CD4-positive, alpha-beta T cell treated with Interleukin-10 for 1 hour (primary cell): ENCODE measurements around the gene ADORA1.

ENCODE experiments used
- DNase-seq: peaks from one replicate; pipeline ENCODE4 v3.0.0-alpha.2; 2020

Gene ADORA1

DNA sequence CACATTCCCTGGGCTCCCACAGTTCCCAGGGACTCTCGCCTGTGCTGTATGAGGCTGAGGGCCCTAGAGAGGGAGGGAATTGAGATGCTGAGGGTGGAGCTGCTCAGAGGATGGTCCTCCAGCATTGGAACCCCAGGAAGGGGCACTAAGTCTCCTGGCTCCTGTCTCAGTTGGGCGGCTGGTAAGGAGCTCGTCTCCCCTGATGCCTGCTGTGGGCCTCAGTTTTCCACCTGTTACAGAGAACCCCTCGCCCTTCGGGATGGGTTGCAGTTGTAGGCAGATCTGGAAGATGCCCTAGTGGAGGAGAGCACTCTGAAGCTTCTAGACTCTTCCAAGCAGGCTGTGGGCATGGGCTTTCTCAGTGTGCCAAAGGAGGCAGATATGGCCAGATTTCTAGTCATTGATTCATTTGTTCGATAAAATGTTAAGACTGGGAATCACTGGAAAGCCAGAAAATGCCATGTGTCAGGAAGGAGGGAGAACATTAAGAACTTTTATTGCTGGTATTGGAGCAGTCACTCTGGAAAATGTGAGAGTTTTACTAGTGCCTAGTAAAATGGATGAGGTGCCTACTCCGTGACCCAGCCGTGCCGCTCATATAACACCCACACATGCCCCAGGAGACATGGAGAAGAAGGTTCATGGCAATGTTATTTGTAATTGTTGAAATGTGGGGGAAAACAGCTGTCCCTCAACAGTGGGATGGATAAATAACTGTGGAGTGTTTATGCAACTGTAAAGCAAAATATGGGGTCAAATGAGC lies 48.9 kb downstream of the ADORA1 start:
- no peak for DNase-seq

- DNase-seq = no peak
Observed at GRCh38 chr1:203177036-203177405, 49.5 kb downstream of the ADORA1 start.

- no peak for DNase-seq
Observed at GRCh38 chr1:203177470-203178039, 50.0 kb downstream of the ADORA1 start.

GRCh38 chr1:203178083-203178482 lies 50.6 kb downstream of the ADORA1 start:
- DNase-seq = no peak

GRCh38 chr1:203178821-203179666 lies 51.5 kb downstream of the ADORA1 start:
- DNase-seq = no peak

DNA sequence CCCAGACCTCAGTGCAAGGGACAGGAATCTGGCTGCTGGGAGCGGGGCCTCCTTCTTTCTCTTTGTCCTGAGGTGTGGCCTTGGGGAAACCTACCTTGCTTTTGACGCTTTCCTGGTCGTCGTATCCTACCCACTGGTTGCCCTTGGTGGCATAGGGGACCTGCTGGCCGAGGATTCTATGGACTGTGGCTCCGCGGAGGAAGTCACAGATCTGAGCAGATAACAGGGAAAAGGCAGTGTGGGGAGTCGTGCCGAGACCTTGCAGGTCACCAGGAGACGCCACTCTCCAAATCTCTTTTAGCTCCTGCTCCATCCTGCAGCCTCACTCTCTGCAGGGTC lies 52.1 kb downstream of the ADORA1 start:
- no peak for DNase-seq

DNA sequence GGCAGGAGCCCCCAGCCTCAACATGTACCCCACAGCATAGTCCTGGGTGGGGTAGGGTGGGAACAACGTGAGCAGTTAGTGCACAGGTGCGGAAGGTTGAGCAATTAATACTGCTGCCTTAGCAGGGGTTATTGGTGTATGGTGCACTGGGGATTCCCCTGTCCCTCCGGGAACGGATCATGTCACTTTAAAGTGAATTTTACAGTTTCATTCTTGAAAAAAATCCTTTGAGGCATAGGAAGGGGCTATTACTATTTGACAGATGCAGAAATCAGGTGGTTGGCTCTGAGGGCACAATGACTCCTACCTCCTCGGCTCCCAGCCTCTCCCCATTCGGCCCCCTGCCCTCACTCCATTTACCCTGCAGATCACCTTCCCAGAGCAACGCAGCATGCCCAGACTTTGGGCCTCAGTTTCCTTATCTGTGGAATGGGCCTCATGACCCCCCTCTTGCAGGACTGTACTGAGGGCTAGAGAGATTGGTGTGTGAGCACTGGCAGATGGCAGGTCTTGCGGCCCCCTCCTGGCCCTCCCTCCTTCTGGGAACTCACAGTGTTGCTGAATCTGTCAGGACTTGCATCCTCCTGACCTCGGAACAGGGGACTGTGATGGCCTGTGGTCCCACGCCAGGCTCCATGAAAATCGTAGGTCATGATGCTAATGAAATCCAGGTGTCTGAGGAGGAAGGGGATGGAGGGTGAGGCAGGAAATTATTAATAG lies 53.2 kb downstream of the ADORA1 start:
- no peak for DNase-seq

DNA sequence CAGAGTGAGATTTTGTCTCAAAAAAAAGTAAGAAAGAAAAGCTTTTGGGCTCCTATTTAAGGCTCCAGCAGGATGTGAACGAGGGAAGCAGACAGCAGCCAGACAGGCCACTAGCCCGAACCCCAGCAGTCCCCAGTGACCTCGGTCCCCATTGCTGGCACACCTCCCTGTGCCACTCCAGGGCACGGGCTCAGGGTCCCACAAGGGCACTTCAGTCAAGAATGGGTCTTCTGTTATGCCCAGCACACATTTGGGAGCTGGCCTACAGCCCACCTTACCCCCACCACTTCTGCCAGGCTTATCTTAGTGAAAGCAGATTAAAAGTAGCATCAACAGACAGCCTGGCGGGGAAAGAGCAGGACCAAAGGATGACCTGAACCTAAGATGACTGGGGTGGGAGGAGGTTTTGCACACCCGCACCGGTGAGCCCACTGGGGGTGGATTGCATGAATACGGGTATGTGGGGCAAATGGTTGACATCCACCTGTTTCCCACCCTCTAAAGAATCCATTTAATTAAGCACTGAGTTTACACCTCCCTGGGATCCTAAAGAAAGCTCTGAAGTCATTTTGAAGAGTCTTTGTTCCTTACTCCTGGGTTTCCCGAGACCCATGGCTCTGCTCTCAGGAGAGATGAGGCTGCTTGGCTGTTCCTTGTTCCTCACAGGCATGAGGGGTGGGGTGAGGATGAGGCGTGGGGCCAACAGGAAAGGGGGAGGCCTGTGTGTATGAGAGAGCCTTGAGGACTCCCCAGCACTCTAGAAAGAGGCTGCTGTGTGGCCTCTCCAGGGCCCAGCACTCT lies 54.3 kb downstream of the ADORA1 start:
- no peak for DNase-seq

GRCh38 chr1:203182387-203182953 lies 54.9 kb downstream of the ADORA1 start:
- DNase-seq = no peak

GRCh38 chr1:203183828-203184227 lies 56.3 kb downstream of the ADORA1 start:
- DNase-seq = no peak

- DNase-seq = no peak
Observed at GRCh38 chr1:203184467-203184866, 56.9 kb downstream of the ADORA1 start.

GRCh38 chr1:203185061-203185461 lies 57.5 kb downstream of the ADORA1 start:
- no peak for DNase-seq

DNA sequence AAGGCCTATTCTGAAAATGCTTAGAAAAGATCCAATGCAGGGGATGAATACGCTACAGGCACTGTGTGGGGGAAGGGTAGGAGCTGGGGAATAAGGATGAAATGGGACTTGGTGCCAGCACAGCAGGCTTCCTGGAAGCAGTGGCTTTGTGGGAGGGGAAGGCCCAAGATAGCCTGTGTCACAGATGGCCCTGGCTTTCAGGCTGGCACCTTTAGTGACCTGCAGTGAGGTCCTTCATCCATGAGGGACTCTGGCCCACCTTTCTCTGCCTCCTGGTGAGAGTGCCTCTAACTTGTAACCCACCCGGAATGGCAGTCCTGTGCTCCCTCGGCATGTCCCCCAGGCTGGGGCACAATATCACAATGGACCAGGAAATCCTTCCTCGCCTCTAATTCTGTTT lies 58.1 kb downstream of the ADORA1 start:
- no peak for DNase-seq

DNA sequence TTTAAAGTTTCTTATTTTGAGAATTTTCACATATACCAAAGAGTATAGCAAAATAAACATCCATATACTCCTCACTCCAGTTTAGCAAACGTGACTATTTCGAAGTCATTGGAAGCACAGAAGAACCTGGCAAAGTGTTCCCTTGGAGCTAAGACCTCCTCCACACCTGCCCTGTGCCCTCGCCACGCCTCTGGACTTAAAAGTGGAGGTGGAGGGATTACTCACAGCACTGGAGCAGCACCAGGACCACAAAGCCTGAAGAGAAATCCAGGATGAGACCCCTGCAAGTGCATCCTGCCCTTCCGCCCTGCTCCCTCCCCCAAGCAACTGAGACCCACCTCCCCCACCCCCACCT lies 58.5 kb downstream of the ADORA1 start:
- no peak for DNase-seq

DNA sequence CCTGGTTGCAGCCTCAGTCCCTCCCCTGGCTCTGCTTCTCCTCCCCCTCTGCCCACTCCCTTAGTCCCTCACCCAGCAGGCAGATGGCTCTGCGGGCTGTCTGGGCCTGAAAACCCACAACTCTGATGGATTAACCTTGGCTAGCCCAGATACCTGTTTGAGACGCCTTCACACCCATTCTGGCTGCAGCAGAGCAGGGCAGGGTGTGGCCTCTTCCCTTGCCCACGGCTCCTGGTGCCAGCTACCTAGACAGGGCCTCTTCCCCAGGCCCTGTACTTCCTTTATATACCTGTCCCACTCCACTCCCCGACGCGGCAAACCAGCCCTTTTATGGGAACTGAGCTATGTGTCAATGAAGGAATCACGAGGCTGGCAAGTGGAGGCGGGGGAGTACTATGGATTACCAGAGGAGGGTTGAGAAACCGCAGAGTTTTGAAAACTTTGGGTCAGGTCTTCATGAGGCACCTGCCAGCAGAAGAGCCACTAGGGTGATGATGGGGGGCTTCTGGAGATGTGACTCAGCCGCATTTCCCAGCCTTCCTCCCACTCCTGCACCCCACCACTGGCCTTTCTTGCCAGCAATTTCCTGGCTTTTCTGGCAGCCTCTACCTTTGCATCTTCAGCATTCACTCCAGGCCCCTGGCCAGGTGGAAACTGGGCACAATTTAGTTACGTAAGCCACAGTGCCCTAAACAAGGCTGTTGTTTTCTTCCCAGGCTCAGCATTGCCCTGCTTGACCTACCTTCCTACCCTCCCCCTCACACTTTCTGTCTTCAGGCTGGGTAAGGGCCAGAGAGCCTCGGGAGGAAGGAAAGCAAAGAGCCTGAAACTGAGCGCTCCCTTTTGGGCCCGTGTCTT lies 59.1 kb downstream of the ADORA1 start, which contains the start of gene CHI3L1:
CHI3L1 (minus strand) TSS at position 259 of the 858 bp plus-strand sequence; CDS start at position 178, 81 bp downstream.
- DNase-seq = no peak

DNA sequence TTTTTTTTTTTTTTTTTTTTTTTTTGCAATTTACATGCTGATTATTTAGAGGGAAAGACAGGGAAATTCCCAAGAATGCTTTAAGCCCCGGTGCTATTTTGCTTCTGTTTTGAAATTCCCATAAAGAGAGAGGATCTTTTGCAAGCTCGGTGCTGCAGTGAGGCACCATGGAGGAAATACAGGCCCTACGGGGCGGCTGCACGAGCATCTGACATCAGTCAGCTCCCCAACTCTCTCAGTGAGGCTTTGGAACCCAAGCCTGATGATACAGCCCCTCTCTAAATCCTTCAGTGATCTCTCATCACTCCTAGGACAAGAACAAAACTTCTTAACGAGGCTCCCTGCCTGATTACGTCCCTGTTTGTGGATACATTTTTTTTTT lies 59.8 kb downstream of the ADORA1 start:
- DNase-seq = no peak

DNA sequence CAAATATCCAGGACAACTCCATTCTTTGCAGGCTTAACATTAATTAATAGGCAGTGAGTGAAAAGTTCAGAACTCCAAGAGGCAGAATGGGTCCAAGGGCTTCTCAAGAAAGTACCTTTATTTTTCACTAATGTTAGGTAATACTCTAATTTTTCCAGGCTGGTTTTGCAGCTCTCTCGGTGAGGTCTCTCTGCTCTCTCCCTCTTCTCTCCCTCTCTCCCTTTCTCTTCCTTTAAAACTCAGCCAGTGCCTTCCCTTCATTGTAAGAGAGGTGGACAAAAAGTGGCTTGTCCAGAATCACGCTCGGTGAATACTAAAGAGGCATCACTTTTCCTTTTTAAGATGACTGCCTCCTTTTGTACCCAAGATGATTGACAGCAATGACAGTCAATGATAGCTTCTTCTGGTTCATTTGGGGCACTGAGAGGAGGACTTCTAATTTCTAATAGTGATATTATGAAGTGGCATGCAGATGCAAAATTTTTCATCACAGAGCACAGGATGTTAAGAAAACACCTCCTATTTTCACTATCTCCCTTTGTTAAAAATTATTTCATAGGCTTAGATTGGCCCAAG lies 60.3 kb downstream of the ADORA1 start:
- no peak for DNase-seq

- DNase-seq = no peak
Observed at GRCh38 chr1:203188686-203189232, 61.2 kb downstream of the ADORA1 start.

- no peak for DNase-seq
Observed at GRCh38 chr1:203189951-203190352, 62.4 kb downstream of the ADORA1 start.

GRCh38 chr1:203190949-203191348 lies 63.4 kb downstream of the ADORA1 start:
- DNase-seq = no peak
